KBM-7 (cell line): ENCODE data around the gene CAMK2A.

Experiments used
- DNase-seq: peaks from one replicate; pipeline ENCODE4 v3.0.0-alpha.2; 2015
- in situ Hi-C: fragments of 300-500 bp; cut with MboI; formaldehyde crosslinking; loops from 2 replicates; pipeline ENCODE4 v1.14.3; 2020; ENCODE audit warnings: low sequenced_read_pairs, low pct_unique_long_range_greater_than_20kb, mixed read lengths

The CAMK2A gene

GRCh38 chr5:150224483-150225027 is 65.0 kb downstream of the CAMK2A start:
- in situ Hi-C loops: no loop called here
- DNase-seq: no peak

GRCh38 chr5:150223474-150223873 is 66.1 kb downstream of the CAMK2A start:
- no peak for DNase-seq
- in situ Hi-C loops: no loop called here

- in situ Hi-C loops: no loop called here
- DNase-seq: no peak
Observed at GRCh38 chr5:150222906-150223305, 66.7 kb downstream of the CAMK2A start.

GRCh38 chr5:150221471-150221870 is 68.1 kb downstream of the CAMK2A start:
- in situ Hi-C loops: no loop called here
- DNase-seq: no peak

GRCh38 chr5:150219861-150220260 is 69.7 kb downstream of the CAMK2A start:
- no peak for DNase-seq
- in situ Hi-C loops: no loop called here

- in situ Hi-C loops: no loop called here
- no peak for DNase-seq
Observed at GRCh38 chr5:150219142-150219541, 70.4 kb downstream of the CAMK2A start.

- DNase-seq: no peak
- in situ Hi-C loops: no loop called here
Observed at GRCh38 chr5:150218693-150219035, 70.9 kb downstream of the CAMK2A start.

- peak; percentile 89 for DNase-seq
- in situ Hi-C loops: no loop called here
Observed at GRCh38 chr5:150217873-150218692, 71.5 kb downstream of the CAMK2A start.

- DNase-seq: no peak
- in situ Hi-C loops: no loop called here
Observed at GRCh38 chr5:150217038-150217437, 72.5 kb downstream of the CAMK2A start.

GRCh38 chr5:150215979-150216944 is 73.3 kb downstream of the CAMK2A start:
- in situ Hi-C loops: no loop called here
- no peak for DNase-seq

GRCh38 chr5:150214289-150214688 is 75.3 kb downstream of the CAMK2A start:
- DNase-seq: no peak
- in situ Hi-C loops: no loop called here

GRCh38 chr5:150213530-150213929 is 76.0 kb downstream of the CAMK2A start:
- DNase-seq: no peak
- in situ Hi-C loops: no loop called here

GRCh38 chr5:150211156-150212030 is 78.2 kb downstream of the CAMK2A start:
- in situ Hi-C loops: no loop called here
- DNase-seq: no peak

GRCh38 chr5:150210644-150211043 is 78.9 kb downstream of the CAMK2A start:
- no peak for DNase-seq
- in situ Hi-C loops: no loop called here

- in situ Hi-C loops: no loop called here
- DNase-seq: peak; percentile 73
Observed at GRCh38 chr5:150209099-150209635, 80.4 kb downstream of the CAMK2A start.

GRCh38 chr5:150208187-150209098 is 81.1 kb downstream of the CAMK2A start:
- in situ Hi-C loops: no loop called here
- DNase-seq: no peak

- no peak for DNase-seq
- in situ Hi-C loops: no loop called here
Observed at GRCh38 chr5:150206779-150207115, 82.8 kb downstream of the CAMK2A start.
